A673 (cell line): Measurements from ENCODE around the gene SIX1.

Experiments
- CTCF ChIP-seq: fragments of 300-800, 200-600 bp; sonication (generic); conservative IDR thresholded peaks from 2 replicates; pipeline ENCODE4 v1.5.1; 2017; ENCODE audit warnings: low read depth, mild to moderate bottlenecking, antibody characterized with exemption, low read length, moderate library complexity, mixed read lengths
- EZH2 ChIP-seq: fragments of 200-600 bp; sonication (generic); IDR thresholded peaks from 2 replicates; pipeline ENCODE4 v1.6.1; 2017; ENCODE audit warnings: borderline replicate concordance, low read depth, mild to moderate bottlenecking, mixed read lengths, antibody characterized with exemption, low read length; ENCODE audit not compliant: poor library complexity, severe bottlenecking

- TF ChIP-seq CTCF (no peak), EZH2 (no peak)
Measured at GRCh38 chr14:60670989-60671388, 21.7 kb upstream of the SIX1 start.
